Hippocampal formation (tissue), 2 donors: ENCODE measurements around the gene C2orf78.

ENCODE experiments used
- DNase-seq, 2 donors: peaks; one replicate each; lab custom pipeline; 2025; lab: John Stamatoyannopoulos, UW

C2orf78 gene

GRCh38 chr2:73837847-73838585, 54.0 kb downstream of the C2orf78 start:
- no peak for DNase-seq

DNA sequence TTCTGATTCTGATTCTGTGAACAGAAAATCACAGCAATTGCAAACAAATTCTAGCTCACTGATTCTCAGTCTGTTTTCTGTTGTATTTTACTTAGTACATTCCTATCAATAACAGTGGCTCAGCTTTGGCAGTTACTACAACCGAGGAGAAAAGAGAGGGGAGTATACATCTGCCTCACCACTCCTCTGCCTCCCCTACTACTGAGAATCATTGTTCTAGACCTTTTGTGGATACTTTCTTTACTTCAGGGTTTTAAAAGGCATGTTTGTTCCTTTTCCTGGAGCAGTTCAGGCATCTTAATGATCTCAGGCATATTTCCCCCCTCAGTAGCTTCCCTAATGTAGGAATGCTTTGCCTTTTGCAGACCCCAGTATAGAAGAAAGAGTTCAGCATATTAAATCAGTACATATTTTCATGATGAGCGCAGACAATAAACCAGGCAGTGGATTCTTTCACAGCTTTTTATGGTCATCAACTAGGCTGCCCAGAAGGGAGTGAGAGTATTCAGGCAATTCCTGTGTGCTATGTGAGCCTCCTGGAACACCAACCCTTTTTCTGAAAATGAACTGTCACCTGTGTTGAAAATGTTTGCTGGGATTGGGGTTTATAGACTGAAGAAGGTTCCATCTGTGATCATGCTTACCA, 55.0 kb downstream of the C2orf78 start:
- DNase-seq = no peak

GRCh38 chr2:73839653-73840411, 55.8 kb downstream of the C2orf78 start:
- no peak for DNase-seq

DNA sequence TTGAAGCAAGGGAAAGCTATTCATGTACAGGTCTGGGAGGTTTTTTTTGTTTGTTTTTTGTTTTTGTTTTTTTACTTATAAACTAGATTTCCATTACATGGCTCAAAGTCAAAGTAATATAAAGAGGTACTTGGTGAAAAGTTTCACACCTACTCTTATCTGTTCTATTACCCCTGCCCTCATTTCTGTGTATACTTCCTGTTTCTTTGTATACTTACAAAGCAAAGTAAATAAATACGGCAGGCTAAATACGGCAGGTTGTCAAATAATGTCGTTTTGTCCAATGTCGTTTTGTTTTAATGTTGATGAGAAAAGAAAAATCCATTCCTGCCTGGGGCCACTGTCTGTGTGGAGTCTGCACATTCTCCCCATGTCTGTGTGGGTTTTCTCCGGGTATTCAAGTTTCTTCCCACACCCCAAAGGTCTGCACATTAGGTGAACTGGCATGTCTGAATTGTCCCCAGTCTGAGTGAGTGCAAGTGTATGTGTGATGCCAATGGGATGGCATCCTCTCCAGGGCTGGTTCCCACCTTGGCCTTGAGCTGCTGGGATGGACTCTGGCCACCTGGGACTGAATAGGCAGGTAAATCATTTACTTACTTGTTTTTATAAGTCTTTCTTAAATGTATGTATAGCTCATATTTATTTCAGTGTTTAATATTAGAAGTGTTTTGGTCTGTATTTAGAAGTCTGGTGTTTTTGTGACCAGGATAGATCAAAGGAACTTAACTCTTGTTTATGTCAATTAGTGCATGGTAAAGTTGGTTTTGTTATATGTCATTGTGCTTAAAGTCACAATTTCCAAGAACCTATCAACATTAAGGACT, 58.1 kb downstream of the C2orf78 start:
- DNase-seq = no peak

GRCh38 chr2:73842739-73843019, 58.7 kb downstream of the C2orf78 start:
- DNase-seq = no peak

GRCh38 chr2:73844087-73844486, 60.1 kb downstream of the C2orf78 start:
- DNase-seq = no peak

GRCh38 chr2:73850009-73850408, 66.0 kb downstream of the C2orf78 start:
- DNase-seq = no peak

GRCh38 chr2:73851274-73851673, 67.3 kb downstream of the C2orf78 start:
- no peak for DNase-seq

DNA sequence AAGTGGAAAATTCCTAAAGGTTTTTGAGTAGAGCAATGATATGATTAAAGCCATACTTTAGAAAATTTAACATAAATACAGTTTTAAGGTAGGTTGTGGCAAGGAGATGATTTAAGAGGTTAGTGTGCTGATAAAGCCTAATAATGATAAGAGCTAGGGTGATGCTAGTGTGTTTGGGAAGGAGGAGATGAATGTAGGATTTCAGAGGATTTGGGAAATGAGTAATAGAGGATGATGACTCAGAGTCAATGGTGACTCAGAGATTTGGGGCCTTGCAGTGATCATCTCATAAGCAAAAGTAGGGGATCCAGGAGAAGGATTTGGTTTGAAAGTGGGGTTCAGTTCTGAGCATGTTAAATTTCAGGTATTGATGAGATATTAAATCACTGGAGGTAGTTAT, 68.0 kb downstream of the C2orf78 start:
- no peak for DNase-seq

GRCh38 chr2:73855526-73855925, 71.5 kb downstream of the C2orf78 start:
- no peak for DNase-seq

DNA sequence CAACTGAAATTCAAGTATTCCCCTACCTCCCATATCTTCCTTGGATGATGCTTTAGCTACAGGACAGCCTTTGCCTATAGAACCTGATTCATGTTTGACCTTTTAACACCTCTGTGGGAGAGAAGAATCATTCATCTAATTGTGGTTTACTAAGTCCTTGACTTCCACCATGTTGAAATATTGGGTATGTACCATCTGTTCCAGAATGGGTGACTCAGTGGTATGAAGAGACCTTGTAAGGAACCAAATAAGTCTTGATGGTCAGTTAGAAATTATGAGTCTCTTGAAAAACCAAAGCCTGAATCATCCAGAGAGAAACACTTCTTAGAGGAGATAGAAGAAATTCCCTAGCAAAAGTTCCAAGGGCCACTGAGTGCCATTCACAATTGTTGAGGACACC, 72.2 kb downstream of the C2orf78 start:
- DNase-seq = no peak

GRCh38 chr2:73859721-73860586, 76.0 kb downstream of the C2orf78 start:
- DNase-seq = no peak

- no peak for DNase-seq
Observed at GRCh38 chr2:73862987-73863386, 79.0 kb downstream of the C2orf78 start.
